HEK293 (cell line): ENCODE measurements around the gene EPHA2.

Experiments
- BCL11B ChIP-seq: fragments of 450-650 bp; formaldehyde crosslinking; IDR thresholded peaks from 2 replicates; pipeline ENCODE4 v1.5.1; 2016; ENCODE audit warnings: low read depth, missing biosample characterization, missing genetic modification characterization
- INSM2 ChIP-seq: fragments of 450-650 bp; formaldehyde crosslinking; IDR thresholded peaks from 2 replicates; pipeline ENCODE4 v1.5.1; 2016; ENCODE audit warnings: missing biosample characterization, missing genetic modification characterization
- KLF1 ChIP-seq: fragments of 450-650 bp; formaldehyde crosslinking; IDR thresholded peaks from 2 replicates; pipeline ENCODE4 v1.5.1; 2016; ENCODE audit warnings: missing biosample characterization, missing genetic modification characterization
- KLF9 ChIP-seq: fragments of 450-650 bp; formaldehyde crosslinking; IDR thresholded peaks from 2 replicates; pipeline ENCODE4 v1.5.1; 2016; ENCODE audit warnings: missing biosample characterization, missing genetic modification characterization, low read depth
- RBAK ChIP-seq: fragments of 450-650 bp; formaldehyde crosslinking; IDR thresholded peaks from 2 replicates; pipeline ENCODE4 v1.5.1; 2016; ENCODE audit warnings: missing biosample characterization, missing genetic modification characterization
- ZBTB11 ChIP-seq: fragments of 450-650 bp; formaldehyde crosslinking; conservative IDR thresholded peaks from 2 replicates; pipeline ENCODE4 v1.5.1; 2016; ENCODE audit warnings: low read depth, missing biosample characterization, missing genetic modification characterization
- ZBTB21 ChIP-seq: fragments of 450-650 bp; formaldehyde crosslinking; IDR thresholded peaks from 2 replicates; pipeline ENCODE4 v1.5.1; 2017; ENCODE audit warnings: missing biosample characterization, missing genetic modification characterization
- ZBTB48 ChIP-seq: fragments of 450-650 bp; formaldehyde crosslinking; IDR thresholded peaks from 2 replicates; pipeline ENCODE4 v1.5.1; 2016; ENCODE audit warnings: missing biosample characterization, missing genetic modification characterization
- ZEB2 ChIP-seq: fragments of 450-650 bp; formaldehyde crosslinking; IDR thresholded peaks from 2 replicates; pipeline ENCODE4 v1.5.1; 2016; ENCODE audit warnings: missing biosample characterization, missing genetic modification characterization
- ZIC2 ChIP-seq: fragments of 450-650 bp; formaldehyde crosslinking; IDR thresholded peaks from 2 replicates; pipeline ENCODE4 v1.5.1; 2016; ENCODE audit warnings: missing biosample characterization, missing genetic modification characterization
- ZNF10 ChIP-seq: fragments of 450-650 bp; formaldehyde crosslinking; IDR thresholded peaks from 2 replicates; pipeline ENCODE4 v1.5.1; 2017; ENCODE audit warnings: missing biosample characterization, missing genetic modification characterization
- ZNF133 ChIP-seq: fragments of 450-650 bp; formaldehyde crosslinking; IDR thresholded peaks from 2 replicates; pipeline ENCODE4 v1.5.1; 2016; ENCODE audit warnings: missing biosample characterization, missing genetic modification characterization
- ZNF138 ChIP-seq: fragments of 450-650 bp; formaldehyde crosslinking; IDR thresholded peaks from 2 replicates; pipeline ENCODE4 v1.5.1; 2016; ENCODE audit warnings: missing biosample characterization, missing genetic modification characterization, borderline replicate concordance
- ZNF324 ChIP-seq: fragments of 450-650 bp; formaldehyde crosslinking; IDR thresholded peaks from 2 replicates; pipeline ENCODE4 v1.5.1; 2016; ENCODE audit warnings: missing biosample characterization, missing genetic modification characterization
- ZNF426 ChIP-seq: fragments of 450-650 bp; formaldehyde crosslinking; IDR thresholded peaks from 2 replicates; pipeline ENCODE4 v1.5.1; 2017; ENCODE audit warnings: missing biosample characterization, missing genetic modification characterization, mild to moderate bottlenecking, inconsistent platforms, moderate library complexity
- ZNF560 ChIP-seq: fragments of 450-650 bp; formaldehyde crosslinking; IDR thresholded peaks from 2 replicates; pipeline ENCODE4 v1.5.1; 2017; ENCODE audit warnings: missing biosample characterization, missing genetic modification characterization, borderline replicate concordance
- ZNF624 ChIP-seq: fragments of 450-650 bp; formaldehyde crosslinking; IDR thresholded peaks from 2 replicates; pipeline ENCODE4 v1.5.1; 2017; ENCODE audit warnings: missing biosample characterization, missing genetic modification characterization
- ZNF629 ChIP-seq: fragments of 450-650 bp; formaldehyde crosslinking; IDR thresholded peaks from 2 replicates; pipeline ENCODE4 v1.5.1; 2017; ENCODE audit warnings: missing biosample characterization, missing genetic modification characterization
- ZNF660 ChIP-seq: fragments of 450-650 bp; IDR thresholded peaks from 2 replicates; pipeline ENCODE4 v1.5.1; 2018; ENCODE audit warnings: missing biosample characterization, mild to moderate bottlenecking, missing genetic modification characterization
- ZNF707 ChIP-seq: fragments of 450-650 bp; formaldehyde crosslinking; IDR thresholded peaks from 2 replicates; pipeline ENCODE4 v1.5.1; 2016; ENCODE audit warnings: missing biosample characterization, missing genetic modification characterization
- ZNF768 ChIP-seq: fragments of 450-650 bp; formaldehyde crosslinking; IDR thresholded peaks from 2 replicates; pipeline ENCODE4 v1.5.1; 2018; ENCODE audit warnings: missing biosample characterization, mild to moderate bottlenecking, missing genetic modification characterization
- ZNF791 ChIP-seq: fragments of 450-650 bp; formaldehyde crosslinking; IDR thresholded peaks from 2 replicates; pipeline ENCODE4 v1.5.1; 2016; ENCODE audit warnings: missing biosample characterization, missing genetic modification characterization
- ZSCAN23 ChIP-seq: fragments of 450-650 bp; formaldehyde crosslinking; IDR thresholded peaks from 2 replicates; pipeline ENCODE4 v1.5.1; 2016; ENCODE audit warnings: missing biosample characterization, missing genetic modification characterization
- ZSCAN5A ChIP-seq: fragments of 450-650 bp; formaldehyde crosslinking; IDR thresholded peaks from 2 replicates; pipeline ENCODE4 v1.5.1; 2016; ENCODE audit warnings: missing biosample characterization, missing genetic modification characterization
- TF ChIP-seq, protein P1 (sequence below): fragments of 450-650 bp; formaldehyde crosslinking; IDR thresholded peaks from 2 replicates; pipeline ENCODE4 v1.5.1; 2016; ENCODE audit warnings: missing biosample characterization, missing genetic modification characterization
- TF ChIP-seq, protein P2 (sequence below): fragments of 450-650 bp; formaldehyde crosslinking; IDR thresholded peaks from 2 replicates; pipeline ENCODE4 v1.5.1; 2016; ENCODE audit warnings: missing biosample characterization, missing genetic modification characterization, borderline replicate concordance

The EPHA2 gene

GRCh38 chr1:16111771-16112595 lies 43.9 kb downstream of the EPHA2 start (continued):
- TF ChIP-seq ZIC2 (peak; percentile 74), ZBTB21 (tag by site-specific recombination) (peak; percentile 89), ZNF707 (tag by site-specific recombination) (no peak), ZNF791 (tag by site-specific recombination) (no peak), ZNF426 (no peak), INSM2 (peak; percentile 71), ZBTB48 (tag by site-specific recombination) (peak; percentile 97), ZSCAN5A (tag by site-specific recombination) (no peak), ZNF629 (tag by site-specific recombination) (peak; percentile 83), ZNF624 (peak; percentile 66; the same call in 1 of the 2 replicates), RBAK (no peak), ZNF138 (tag by site-specific recombination) (no peak), BCL11B (tag by site-specific recombination) (no peak), ZBTB11 (tag by site-specific recombination) (no peak), KLF9 (tag by site-specific recombination) (peak; percentile 35; the same call in 1 of the 2 replicates), ZNF324 (tag by site-specific recombination) (peak; percentile 93), ZSCAN23 (tag by site-specific recombination) (peak; percentile 55; the same call in 1 of the 2 replicates), KLF1 (no peak), ZEB2 (tag by site-specific recombination) (peak; percentile 83), ZNF660 (tag by site-specific recombination) (no peak), ZNF768 (tag by site-specific recombination) (no peak), ZNF133 (tag by site-specific recombination) (peak; percentile 36), ZNF10 (tag by site-specific recombination) (no peak), ZNF560 (tag by site-specific recombination) (no peak)
- TF ChIP-seq, protein P1, sequence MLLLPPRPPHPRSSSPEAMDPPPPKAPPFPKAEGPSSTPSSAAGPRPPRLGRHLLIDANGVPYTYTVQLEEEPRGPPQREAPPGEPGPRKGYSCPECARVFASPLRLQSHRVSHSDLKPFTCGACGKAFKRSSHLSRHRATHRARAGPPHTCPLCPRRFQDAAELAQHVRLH (tag by site-specific recombination) = no peak
- TF ChIP-seq, protein P2, sequence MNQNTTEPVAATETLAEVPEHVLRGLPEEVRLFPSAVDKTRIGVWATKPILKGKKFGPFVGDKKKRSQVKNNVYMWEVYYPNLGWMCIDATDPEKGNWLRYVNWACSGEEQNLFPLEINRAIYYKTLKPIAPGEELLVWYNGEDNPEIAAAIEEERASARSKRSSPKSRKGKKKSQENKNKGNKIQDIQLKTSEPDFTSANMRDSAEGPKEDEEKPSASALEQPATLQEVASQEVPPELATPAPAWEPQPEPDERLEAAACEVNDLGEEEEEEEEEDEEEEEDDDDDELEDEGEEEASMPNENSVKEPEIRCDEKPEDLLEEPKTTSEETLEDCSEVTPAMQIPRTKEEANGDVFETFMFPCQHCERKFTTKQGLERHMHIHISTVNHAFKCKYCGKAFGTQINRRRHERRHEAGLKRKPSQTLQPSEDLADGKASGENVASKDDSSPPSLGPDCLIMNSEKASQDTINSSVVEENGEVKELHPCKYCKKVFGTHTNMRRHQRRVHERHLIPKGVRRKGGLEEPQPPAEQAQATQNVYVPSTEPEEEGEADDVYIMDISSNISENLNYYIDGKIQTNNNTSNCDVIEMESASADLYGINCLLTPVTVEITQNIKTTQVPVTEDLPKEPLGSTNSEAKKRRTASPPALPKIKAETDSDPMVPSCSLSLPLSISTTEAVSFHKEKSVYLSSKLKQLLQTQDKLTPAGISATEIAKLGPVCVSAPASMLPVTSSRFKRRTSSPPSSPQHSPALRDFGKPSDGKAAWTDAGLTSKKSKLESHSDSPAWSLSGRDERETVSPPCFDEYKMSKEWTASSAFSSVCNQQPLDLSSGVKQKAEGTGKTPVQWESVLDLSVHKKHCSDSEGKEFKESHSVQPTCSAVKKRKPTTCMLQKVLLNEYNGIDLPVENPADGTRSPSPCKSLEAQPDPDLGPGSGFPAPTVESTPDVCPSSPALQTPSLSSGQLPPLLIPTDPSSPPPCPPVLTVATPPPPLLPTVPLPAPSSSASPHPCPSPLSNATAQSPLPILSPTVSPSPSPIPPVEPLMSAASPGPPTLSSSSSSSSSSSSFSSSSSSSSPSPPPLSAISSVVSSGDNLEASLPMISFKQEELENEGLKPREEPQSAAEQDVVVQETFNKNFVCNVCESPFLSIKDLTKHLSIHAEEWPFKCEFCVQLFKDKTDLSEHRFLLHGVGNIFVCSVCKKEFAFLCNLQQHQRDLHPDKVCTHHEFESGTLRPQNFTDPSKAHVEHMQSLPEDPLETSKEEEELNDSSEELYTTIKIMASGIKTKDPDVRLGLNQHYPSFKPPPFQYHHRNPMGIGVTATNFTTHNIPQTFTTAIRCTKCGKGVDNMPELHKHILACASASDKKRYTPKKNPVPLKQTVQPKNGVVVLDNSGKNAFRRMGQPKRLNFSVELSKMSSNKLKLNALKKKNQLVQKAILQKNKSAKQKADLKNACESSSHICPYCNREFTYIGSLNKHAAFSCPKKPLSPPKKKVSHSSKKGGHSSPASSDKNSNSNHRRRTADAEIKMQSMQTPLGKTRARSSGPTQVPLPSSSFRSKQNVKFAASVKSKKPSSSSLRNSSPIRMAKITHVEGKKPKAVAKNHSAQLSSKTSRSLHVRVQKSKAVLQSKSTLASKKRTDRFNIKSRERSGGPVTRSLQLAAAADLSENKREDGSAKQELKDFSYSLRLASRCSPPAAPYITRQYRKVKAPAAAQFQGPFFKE (tag by site-specific recombination) = no peak
